ENCODE results near the gene TP53AIP1.
"Not testable (repeated sequence)": the region's sequence is repeated elsewhere in the genome, so short reads cannot be mapped to it uniquely, and the experiment has no call there.

The TP53AIP1 gene

DNA sequence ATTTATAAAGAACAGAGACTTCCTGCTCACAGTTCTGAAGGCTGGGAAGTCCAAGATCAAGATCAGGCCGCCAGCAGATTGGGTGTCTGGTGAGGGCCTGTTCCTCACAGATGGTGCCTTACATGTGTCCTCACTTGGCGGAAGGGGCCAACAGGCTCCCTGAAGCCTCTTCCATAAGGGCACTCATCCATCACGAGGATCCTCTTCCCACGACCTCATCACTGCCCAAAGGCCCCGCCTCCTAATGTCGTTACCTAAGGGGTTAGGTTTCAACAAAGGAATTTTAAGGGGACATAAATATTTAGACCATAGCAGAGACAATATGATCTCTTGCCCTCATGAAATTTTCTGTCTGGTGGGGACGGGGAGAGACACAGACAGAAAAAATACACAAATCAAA, 18.6 kb downstream of the TP53AIP1 start:
- Mint-ChIP-seq H3K36me3 (no peaks in the 10 kb centered on the region), H3K9me3 (no peaks in the 10 kb centered on the region), H3K4me1 (peaks cover 17% of the 10 kb centered on the region), H3K4me3 (no peak overlapping the region), H3K27ac (no peak overlapping the region), H3K27me3 (peaks cover 70% of the 10 kb centered on the region)
- no peak for ATAC-seq

DNA sequence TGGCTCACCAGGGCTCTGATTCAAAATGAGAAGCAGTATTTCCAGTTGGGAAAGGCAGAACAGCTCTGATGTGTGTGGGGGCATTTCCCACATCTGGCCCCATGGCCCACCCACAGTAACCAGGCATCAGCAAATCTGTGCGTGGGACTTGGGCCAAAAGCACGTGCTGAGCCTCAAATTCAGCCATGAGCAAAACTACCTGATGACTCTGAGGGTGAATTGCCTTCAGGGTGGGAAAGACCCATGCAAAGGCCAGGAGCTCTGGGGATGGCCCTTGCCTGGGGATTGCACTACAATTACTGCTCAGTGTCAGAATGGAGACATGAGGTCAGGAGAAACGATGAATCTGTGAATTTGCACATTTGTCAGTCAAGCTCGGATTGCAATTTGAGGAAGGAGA, 20.9 kb downstream of the TP53AIP1 start:
- H3K4me1 Mint-ChIP-seq: peaks cover 5% of the 10 kb centered on the region
- H3K9me3 Mint-ChIP-seq: no peaks in the 10 kb centered on the region
- H3K4me3 Mint-ChIP-seq: no peak overlapping the region
- peaks cover 86% of the 10 kb centered on the region for H3K27me3 Mint-ChIP-seq
- H3K36me3 Mint-ChIP-seq: no peaks in the 10 kb centered on the region
- no peak overlapping the region for H3K27ac Mint-ChIP-seq
- peak; percentile 52 for ATAC-seq

DNA sequence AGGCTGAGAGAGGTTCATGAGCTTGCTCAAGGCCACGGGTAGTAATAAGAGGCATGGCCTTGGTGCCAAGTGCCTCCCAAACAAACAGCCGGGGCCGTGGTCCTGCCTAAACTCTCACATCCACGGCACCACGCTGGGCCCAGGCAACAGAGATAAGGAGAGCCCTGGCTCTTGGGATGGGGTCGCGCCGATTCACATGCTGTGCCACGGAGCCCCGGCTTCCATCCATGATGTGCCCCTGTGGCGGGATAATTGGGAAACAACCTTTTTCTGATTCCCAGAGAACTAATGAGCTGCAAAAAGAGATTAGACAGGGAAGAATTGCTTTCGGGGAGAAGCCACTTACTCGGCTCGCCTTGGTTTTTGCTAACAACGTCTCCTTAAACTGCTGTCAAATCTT, 22.0 kb downstream of the TP53AIP1 start:
- ATAC-seq: no peak
- H3K27me3 Mint-ChIP-seq: peaks cover 90% of the 10 kb centered on the region

DNA sequence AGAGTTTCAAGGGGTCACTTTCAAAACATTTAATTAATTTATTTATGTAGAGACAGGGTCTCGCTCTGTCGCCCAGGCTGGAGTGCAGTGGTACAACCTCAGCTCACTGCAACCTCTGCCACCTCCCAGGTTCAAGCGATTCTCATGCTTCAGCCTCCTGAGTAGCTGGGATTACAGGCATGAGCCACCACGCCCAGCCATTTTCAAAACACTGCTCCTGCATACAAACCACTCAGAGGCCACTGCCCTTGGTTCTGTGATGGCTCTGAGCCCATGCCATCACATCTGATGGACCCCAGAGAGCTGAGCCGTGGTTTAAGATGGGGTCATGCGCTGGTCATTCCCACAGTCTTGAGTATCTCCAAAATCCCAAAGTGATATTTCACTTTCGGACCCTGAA, 23.0 kb downstream of the TP53AIP1 start:
- H3K4me3 Mint-ChIP-seq, H3K36me3 Mint-ChIP-seq, H3K9me3 Mint-ChIP-seq, H3K4me1 Mint-ChIP-seq, H3K27ac Mint-ChIP-seq, ATAC-seq: not testable (repeated sequence)
- H3K27me3 Mint-ChIP-seq: peaks cover 90% of the 10 kb centered on the region

More for the DNA sequence above, 22.0 kb downstream of the TP53AIP1 start:
- Mint-ChIP-seq H3K9me3 (peaks cover 6% of the 10 kb centered on the region), H3K4me3 (no peak overlapping the region), H3K4me1 (peaks cover 5% of the 10 kb centered on the region), H3K36me3 (no peaks in the 10 kb centered on the region), H3K27ac (no peak overlapping the region)

DNA sequence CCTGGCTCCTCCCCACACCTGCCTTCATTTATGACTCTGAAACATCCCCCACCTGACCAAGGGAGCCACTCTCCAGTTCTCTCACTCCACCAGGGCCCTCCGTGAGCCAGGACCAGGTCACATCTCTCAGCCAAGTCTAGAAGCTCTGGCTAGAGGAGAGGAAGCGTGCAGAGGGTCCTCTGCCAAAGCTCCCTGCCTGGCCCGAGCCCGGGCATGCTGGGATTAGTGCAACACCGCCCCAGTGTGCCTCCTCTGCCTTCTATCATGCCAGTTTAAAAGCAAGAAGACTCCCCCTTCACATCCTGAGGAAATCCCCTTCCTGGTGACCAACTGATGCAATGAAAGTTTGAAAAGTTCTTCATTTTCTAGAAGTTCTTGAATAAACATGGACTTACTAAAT, 23.5 kb downstream of the TP53AIP1 start:
- H3K27ac Mint-ChIP-seq: no peak overlapping the region
- H3K4me1 Mint-ChIP-seq: peaks cover 5% of the 10 kb centered on the region
- no peak overlapping the region for H3K4me3 Mint-ChIP-seq
- H3K27me3 Mint-ChIP-seq: peaks cover 90% of the 10 kb centered on the region
- ATAC-seq: no peak
- H3K9me3 Mint-ChIP-seq: peaks cover 8% of the 10 kb centered on the region
- H3K36me3 Mint-ChIP-seq: no peaks in the 10 kb centered on the region

DNA sequence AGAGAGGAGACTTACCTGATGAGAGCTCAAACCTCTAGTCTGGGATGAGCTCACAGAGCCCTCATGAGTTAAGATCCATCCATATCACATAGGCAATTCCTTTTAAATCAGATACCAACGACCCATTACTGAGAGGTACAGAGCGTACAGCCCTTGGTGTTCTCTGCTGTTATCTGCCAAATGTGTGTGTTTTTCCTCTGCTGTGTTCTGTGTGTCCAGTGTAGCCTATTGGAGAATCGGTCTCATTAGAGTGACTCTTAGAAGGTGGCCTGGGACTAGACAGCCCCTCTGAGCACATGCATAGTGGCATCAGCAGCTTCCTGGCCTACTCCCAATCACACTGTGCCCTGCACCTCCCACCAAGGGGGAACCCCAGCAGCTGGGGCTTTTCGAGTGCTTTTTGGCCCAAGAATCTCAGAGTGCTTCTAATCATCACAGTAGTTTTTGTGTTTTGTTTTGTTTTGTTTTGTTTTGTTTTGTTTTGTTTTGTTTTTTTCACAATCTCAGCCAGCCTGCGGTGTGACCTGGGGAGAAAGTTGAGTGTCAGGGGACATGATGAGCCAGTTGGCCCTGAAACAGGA, 25.4 kb downstream of the TP53AIP1 start:
- peaks cover 8% of the 10 kb centered on the region for H3K9me3 Mint-ChIP-seq
- H3K36me3 Mint-ChIP-seq: no peaks in the 10 kb centered on the region
- no peak overlapping the region for H3K27ac Mint-ChIP-seq
- no peak overlapping the region for H3K4me3 Mint-ChIP-seq
- no peak for ATAC-seq
- H3K27me3 Mint-ChIP-seq: peaks cover 92% of the 10 kb centered on the region
- H3K4me1 Mint-ChIP-seq: peaks cover 5% of the 10 kb centered on the region

DNA sequence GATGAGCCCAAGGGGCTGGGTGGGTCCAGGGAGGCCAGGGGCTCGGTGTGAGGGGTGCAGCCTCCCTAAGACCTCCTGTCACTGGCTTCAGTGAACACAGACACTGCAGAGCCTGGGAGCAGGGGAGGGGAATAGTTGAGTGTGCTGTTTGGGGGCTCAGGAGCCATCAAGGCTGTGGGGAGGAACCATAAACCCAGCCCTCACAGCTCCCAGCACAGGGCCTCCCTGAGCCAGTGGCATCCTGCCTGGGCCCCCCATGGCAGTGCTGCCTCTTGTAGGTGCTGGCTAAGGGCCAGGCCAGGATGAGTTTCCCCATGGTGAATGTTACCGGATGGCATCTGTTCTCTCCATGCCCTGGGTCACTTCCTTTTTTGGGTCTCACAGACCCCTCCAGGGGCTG, 26.0 kb downstream of the TP53AIP1 start:
- H3K27ac Mint-ChIP-seq: no peak overlapping the region
- H3K9me3 Mint-ChIP-seq: peaks cover 8% of the 10 kb centered on the region
- no peak for ATAC-seq
- peaks cover 92% of the 10 kb centered on the region for H3K27me3 Mint-ChIP-seq
- H3K4me1 Mint-ChIP-seq: peaks cover 5% of the 10 kb centered on the region
- H3K36me3 Mint-ChIP-seq: no peaks in the 10 kb centered on the region
- H3K4me3 Mint-ChIP-seq: no peak overlapping the region

DNA sequence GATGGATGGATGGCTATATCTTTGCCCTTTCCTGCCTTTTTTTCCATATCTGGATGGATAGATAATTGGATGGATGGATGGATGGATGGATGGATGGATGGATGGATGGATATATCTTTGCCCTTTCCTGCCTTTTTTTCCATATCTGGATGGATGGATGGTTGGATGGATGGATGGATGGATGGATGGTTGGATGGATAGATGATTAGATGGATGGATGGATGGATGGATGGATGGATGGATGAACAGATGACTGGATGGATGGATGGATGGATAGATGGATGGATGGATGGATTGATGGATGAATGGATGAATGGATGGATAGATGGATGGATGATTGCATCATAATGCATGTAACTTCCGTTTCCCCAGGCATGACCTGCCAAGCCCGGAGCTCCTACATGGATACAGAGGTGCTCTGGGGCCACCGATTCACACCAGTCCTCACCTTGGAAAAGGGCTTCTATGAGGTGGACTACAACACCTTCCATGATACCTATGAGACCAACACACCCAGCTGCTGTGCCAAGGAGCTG, 26.6 kb downstream of the TP53AIP1 start:
- no peak overlapping the region for H3K27ac Mint-ChIP-seq
- peaks cover 94% of the 10 kb centered on the region for H3K27me3 Mint-ChIP-seq
- no peaks in the 10 kb centered on the region for H3K36me3 Mint-ChIP-seq
- no peak for ATAC-seq
- peaks cover 8% of the 10 kb centered on the region for H3K9me3 Mint-ChIP-seq
- H3K4me3 Mint-ChIP-seq: no peak overlapping the region
- H3K4me1 Mint-ChIP-seq: peaks cover 5% of the 10 kb centered on the region

DNA sequence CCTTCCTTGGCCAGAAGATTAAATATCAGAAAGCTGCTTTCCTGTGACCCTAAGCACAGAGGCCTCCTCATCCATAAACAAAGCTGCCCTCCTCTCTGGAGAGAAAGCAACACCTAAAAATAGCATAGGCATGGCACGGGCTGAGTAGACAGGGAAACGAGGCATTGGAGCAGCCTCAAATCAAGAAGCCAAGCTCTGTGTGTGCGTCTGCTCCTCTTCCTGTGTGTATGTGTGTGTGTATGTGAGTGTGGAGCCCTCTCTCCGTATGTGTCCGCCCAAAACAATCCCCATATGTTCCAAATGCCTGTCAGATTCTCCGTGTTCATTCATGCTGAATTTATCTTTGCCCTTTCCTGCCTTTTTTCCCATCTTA, 27.5 kb downstream of the TP53AIP1 start:
- Mint-ChIP-seq H3K27me3 (peaks cover 91% of the 10 kb centered on the region), H3K4me1 (peaks cover 5% of the 10 kb centered on the region), H3K4me3 (no peak overlapping the region), H3K27ac (no peak overlapping the region), H3K9me3 (peaks cover 8% of the 10 kb centered on the region), H3K36me3 (no peaks in the 10 kb centered on the region)
- ATAC-seq: no peak

DNA sequence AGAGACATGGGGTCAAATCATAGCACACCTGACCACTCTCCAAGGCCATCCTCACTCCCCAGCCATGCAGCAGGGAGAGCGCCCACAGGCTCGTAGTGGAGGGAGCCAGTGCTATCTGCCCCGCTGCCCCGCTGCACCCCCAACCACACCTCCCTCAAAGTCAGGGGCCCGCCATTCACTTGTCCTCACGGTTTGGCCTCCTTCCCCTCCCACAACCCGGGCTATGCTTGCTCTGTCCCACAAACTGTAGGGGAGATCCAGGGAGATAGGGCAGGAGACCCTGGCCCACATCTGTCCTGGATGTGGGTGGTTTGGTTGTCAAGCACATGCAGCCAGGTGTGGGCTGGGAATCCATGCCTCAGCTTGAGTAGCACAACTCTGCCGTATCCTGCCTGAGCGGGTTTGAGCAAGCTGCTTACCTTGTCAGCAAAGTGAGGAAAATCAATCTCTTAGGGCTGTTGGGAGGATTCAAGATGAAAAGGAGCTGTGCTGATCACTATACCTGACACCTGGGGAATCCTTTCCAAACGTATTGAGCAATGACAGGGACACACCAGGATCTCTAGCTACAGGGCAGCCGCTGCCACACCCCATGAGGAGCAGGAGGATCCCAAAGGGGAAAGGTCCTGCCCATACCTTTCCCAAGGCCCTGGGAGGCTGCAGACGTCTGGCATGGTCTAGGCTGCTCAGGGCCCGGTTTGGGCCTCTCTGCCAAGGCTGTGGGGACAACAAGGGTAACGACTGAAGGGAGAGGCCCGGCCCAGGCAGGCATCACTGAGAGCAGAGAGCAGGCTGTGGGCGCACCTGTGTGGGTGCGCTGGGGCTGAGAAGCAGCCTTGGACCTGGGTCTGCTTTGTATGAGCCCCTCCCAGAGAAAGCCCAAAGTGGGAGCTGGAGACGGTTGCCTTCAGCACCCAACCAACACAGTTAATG, 28.2 kb downstream of the TP53AIP1 start:
- H3K4me1 Mint-ChIP-seq: peaks cover 5% of the 10 kb centered on the region
- H3K9me3 Mint-ChIP-seq: peaks cover 8% of the 10 kb centered on the region
- H3K36me3 Mint-ChIP-seq: no peaks in the 10 kb centered on the region
- no peak for ATAC-seq
- no peak overlapping the region for H3K4me3 Mint-ChIP-seq
- H3K27ac Mint-ChIP-seq: no peak overlapping the region
- peaks cover 91% of the 10 kb centered on the region for H3K27me3 Mint-ChIP-seq

DNA sequence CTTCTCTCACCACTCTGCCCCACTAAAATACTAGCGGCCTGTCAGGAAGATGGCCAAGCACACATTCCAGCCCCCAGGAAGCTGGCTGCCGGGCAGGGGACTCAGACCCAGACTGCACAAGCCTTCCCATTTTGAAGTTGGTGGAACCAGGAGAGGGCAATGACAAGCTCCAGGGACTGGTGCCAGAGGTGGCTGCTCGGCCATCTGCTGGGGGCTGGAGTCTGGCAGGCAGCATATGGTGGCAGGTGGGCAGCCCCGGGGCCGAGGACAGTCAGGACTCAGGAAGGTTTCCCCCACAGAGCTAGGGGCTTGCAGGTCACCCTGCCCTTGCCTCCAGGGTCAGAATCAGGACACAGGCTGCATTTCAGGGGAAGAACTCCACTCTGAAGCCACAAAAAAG, 28.9 kb downstream of the TP53AIP1 start:
- peaks cover 91% of the 10 kb centered on the region for H3K27me3 Mint-ChIP-seq
- H3K4me1 Mint-ChIP-seq: no peaks in the 10 kb centered on the region
- no peak overlapping the region for H3K27ac Mint-ChIP-seq
- no peaks in the 10 kb centered on the region for H3K36me3 Mint-ChIP-seq
- no peak overlapping the region for H3K4me3 Mint-ChIP-seq
- peaks cover 8% of the 10 kb centered on the region for H3K9me3 Mint-ChIP-seq
- ATAC-seq: no peak

DNA sequence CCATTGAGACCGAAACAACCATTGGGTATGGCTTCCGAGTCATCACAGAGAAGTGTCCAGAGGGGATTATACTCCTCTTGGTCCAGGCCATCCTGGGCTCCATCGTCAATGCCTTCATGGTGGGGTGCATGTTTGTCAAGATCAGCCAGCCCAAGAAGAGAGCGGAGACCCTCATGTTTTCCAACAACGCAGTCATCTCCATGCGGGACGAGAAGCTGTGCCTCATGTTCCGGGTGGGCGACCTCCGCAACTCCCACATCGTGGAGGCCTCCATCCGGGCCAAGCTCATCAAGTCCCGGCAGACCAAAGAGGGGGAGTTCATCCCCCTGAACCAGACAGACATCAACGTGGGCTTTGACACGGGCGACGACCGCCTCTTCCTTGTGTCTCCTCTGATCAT, 31.0 kb downstream of the TP53AIP1 start:
- H3K27ac Mint-ChIP-seq: no peak overlapping the region
- no peak for ATAC-seq
- H3K9me3 Mint-ChIP-seq: peaks cover 8% of the 10 kb centered on the region
- H3K27me3 Mint-ChIP-seq: peaks cover 94% of the 10 kb centered on the region
- peaks cover 5% of the 10 kb centered on the region for H3K4me1 Mint-ChIP-seq
- H3K4me3 Mint-ChIP-seq: no peak overlapping the region
- H3K36me3 Mint-ChIP-seq: no peaks in the 10 kb centered on the region

DNA sequence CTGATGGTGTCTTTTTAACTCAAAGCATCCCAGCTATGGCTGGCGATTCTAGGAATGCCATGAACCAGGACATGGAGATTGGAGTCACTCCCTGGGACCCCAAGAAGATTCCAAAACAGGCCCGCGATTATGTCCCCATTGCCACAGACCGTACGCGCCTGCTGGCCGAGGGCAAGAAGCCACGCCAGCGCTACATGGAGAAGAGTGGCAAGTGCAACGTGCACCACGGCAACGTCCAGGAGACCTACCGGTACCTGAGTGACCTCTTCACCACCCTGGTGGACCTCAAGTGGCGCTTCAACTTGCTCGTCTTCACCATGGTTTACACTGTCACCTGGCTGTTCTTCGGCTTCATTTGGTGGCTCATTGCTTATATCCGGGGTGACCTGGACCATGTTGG, 31.4 kb downstream of the TP53AIP1 start:
- no peak for ATAC-seq
- H3K27ac Mint-ChIP-seq: no peak overlapping the region
- H3K36me3 Mint-ChIP-seq: no peaks in the 10 kb centered on the region
- peaks cover 94% of the 10 kb centered on the region for H3K27me3 Mint-ChIP-seq
- no peak overlapping the region for H3K4me3 Mint-ChIP-seq
- peaks cover 8% of the 10 kb centered on the region for H3K9me3 Mint-ChIP-seq
- H3K4me1 Mint-ChIP-seq: peaks cover 8% of the 10 kb centered on the region

DNA sequence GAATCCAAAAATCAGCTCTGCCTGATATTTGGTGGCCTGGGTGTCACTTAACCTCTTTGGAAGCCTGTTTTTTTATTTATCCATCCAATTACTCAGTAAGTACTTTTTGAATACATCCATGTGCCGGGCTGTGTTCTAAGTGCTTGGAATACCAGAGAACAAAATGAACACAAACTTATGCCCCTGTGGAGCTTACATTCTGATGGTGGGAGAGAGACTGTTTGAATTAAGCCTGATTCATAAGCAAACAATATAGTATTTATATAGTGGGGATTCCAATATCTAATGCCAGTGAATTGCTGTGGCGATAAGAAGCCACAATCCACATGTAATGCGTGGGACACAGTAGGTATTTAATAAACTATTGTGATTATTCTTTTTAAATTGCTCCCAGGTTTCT, 32.1 kb downstream of the TP53AIP1 start:
- no peak overlapping the region for H3K4me3 Mint-ChIP-seq
- no peak for ATAC-seq
- H3K9me3 Mint-ChIP-seq: peaks cover 2% of the 10 kb centered on the region
- H3K36me3 Mint-ChIP-seq: no peaks in the 10 kb centered on the region
- H3K27ac Mint-ChIP-seq: no peak overlapping the region
- H3K27me3 Mint-ChIP-seq: peaks cover 91% of the 10 kb centered on the region
- peaks cover 14% of the 10 kb centered on the region for H3K4me1 Mint-ChIP-seq

DNA sequence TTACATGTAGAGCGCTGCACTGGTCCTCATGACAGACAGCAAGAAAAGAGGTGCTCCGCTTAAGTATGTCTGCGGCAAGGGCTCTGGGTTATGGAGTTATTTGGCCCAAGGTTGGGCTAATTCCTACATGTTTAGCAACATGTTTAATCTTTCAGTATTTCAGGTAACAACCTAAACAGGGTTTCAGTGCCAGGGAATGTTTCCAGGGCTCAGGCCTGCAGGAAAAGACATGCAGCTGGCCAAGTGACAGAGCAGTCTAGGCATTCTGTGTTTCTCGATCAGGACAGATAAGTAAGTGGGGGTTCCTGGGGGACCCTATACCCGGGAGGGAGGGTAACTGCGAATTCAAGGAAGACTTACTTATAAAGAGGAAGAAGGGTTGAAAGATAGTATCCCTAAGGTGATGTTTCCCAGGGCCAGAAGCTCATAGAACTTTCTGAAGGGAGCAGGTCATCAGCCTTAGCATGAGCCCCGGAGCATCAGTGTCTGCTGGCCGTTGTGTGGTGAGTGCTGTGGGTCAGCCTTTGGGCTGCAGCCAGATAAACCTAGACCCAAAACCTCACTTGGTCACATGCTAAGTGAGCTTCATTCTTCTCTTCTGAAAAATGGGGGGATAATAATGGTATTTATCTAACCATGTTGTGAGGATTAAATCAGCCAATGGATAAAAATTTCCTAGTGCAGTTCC, 33.1 kb downstream of the TP53AIP1 start:
- Mint-ChIP-seq H3K27ac (no peak overlapping the region), H3K4me3 (no peak overlapping the region), H3K9me3 (no peaks in the 10 kb centered on the region), H3K36me3 (no peaks in the 10 kb centered on the region), H3K4me1 (peaks cover 19% of the 10 kb centered on the region), H3K27me3 (peaks cover 83% of the 10 kb centered on the region)
- ATAC-seq: no peak
